Activated naive CD8-positive, alpha-beta T cell treated with anti-CD3 and anti-CD28 coated beads for 36 hours (primary cell): ENCODE results near the gene SDHB. TPM values are rescaled to one million over a fixed set of nuclear protein-coding genes. Genes with fewer than 3 reads are reported as not detected.
A peak's percentile ranks its signal among the peaks of the same experiment; 100 is the strongest.

Source experiments
- DNase-seq: peaks from one replicate; pipeline ENCODE4 v3.0.0; 2021
- H3K27ac Mint-ChIP-seq: one replicate; pipeline ENCODE4 v1.8.0; 2022; ENCODE audit warnings: mild to moderate bottlenecking, moderate library complexity, mixed read lengths
- H3K27me3 Mint-ChIP-seq: one replicate; pipeline ENCODE4 v1.8.0; 2022; ENCODE audit warnings: mild to moderate bottlenecking, mixed read lengths
- H3K36me3 Mint-ChIP-seq: one replicate; pipeline ENCODE4 v1.8.0; 2021; ENCODE audit warnings: mild to moderate bottlenecking, mixed read lengths
- H3K4me1 Mint-ChIP-seq: one replicate; pipeline ENCODE4 v1.8.0; 2021; ENCODE audit warnings: mixed read lengths
- H3K4me3 Mint-ChIP-seq: one replicate; pipeline ENCODE4 v1.8.0; 2022; ENCODE audit warnings: mild to moderate bottlenecking, moderate library complexity, mixed read lengths
- H3K9me3 Mint-ChIP-seq: one replicate; pipeline ENCODE4 v1.8.0; 2022; ENCODE audit warnings: mixed read lengths
- total RNA-seq, 2 experiments: library from RNA; stranded (reverse); gene quantifications; one replicate each; pipeline ENCODE4 v1.2.3, GENCODE V29; 2021

Gene SDHB
- total RNA-seq, 2 experiments from 2014 or later: 144 to 171 TPM

DNA sequence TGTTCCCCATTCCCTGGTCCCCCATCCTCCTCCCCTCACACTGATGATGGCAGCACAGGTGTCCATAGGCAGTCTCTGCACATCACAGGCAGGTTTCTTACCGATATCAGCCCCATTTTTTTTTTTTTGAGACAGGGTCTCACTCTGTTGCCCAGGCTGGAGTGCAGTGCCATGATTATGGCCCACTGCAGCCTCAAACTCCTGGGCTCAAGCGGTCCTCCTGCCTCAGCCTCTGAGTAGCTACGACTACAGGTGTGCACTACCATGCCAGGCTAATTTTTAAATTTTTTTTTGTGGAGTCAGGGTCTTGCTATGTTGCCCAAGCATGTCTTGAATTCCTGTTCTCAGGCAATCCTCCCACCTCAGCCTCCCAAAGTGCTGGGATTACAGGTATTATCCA, 28.9 kb upstream of the SDHB start:
- Mint-ChIP-seq H3K4me3 (no peak overlapping the region), H3K36me3 (no peaks in the 10 kb centered on the region), H3K27ac (no peak overlapping the region)

GRCh38 chr1:17081439-17081838, 27.6 kb upstream of the SDHB start:
- Mint-ChIP-seq H3K4me1 (no peaks in the 10 kb centered on the region), H3K27ac (no peak overlapping the region), H3K36me3 (no peaks in the 10 kb centered on the region), H3K4me3 (no peak overlapping the region), H3K27me3 (no peaks in the 10 kb centered on the region), H3K9me3 (no peaks in the 10 kb centered on the region)
- no peak for DNase-seq

More for the DNA sequence above, 28.9 kb upstream of the SDHB start:
- H3K9me3 Mint-ChIP-seq: no peaks in the 10 kb centered on the region
- no peak for DNase-seq
- H3K27me3 Mint-ChIP-seq: no peaks in the 10 kb centered on the region
- no peaks in the 10 kb centered on the region for H3K4me1 Mint-ChIP-seq

DNA sequence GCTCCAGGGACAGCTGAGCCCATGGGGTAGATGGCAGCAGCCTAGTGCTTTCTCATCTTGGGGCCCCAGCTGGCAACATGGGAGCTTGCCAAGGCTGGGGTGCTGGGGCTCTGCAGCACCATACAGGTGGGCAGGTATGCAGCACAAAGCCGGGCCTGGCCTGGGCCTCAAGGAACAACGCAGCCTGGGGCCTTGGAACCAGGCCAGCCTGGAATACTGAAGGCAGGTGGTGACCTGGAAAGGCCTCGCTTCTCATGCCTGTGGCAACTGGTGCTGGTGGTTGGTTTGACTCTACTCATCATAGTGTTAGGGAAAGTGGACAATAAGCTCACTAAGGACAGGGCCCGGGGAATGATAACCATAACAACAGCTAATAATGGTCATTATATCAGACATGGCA, 27.0 kb upstream of the SDHB start:
- no peaks in the 10 kb centered on the region for H3K9me3 Mint-ChIP-seq
- H3K36me3 Mint-ChIP-seq: no peaks in the 10 kb centered on the region
- no peak overlapping the region for H3K4me3 Mint-ChIP-seq
- no peak overlapping the region for H3K27ac Mint-ChIP-seq
- no peak for DNase-seq
- H3K4me1 Mint-ChIP-seq: no peaks in the 10 kb centered on the region
- H3K27me3 Mint-ChIP-seq: no peaks in the 10 kb centered on the region

DNA sequence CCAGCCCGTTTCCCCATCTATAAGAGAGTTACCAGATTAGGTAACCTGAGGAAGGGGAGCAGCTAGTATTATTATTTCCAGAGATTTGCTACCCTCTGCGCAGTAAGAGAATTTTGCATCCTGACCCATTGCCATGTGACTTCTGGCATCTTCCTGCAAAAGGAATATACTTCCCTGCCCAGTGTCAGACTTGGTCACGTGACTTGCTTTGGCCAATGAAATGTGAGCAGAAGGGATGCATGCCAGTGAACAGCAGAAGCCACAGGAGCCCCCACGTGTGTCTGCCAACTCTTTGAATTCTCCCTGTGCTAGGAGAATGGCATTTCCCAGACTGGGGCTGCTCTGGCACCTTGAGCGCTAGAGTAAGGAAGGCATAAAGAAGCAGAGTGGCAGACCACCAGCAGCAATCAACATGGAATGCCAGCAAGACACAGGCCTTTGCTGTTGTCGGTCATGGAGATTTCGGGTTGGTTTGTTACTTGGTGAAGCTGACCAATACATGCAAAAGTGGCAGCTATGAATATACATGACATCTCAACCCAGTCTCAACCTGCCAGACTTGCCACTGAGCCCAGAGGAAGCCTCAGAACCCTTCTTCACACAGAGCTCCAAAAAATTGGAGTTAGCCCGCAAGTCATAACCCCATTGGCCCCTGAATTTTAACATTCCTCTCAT, 26.4 kb upstream of the SDHB start:
- H3K27ac Mint-ChIP-seq: no peak overlapping the region
- H3K27me3 Mint-ChIP-seq: no peaks in the 10 kb centered on the region
- no peaks in the 10 kb centered on the region for H3K9me3 Mint-ChIP-seq

GRCh38 chr1:17078991-17079868, 25.4 kb upstream of the SDHB start:
- Mint-ChIP-seq H3K9me3 (no peaks in the 10 kb centered on the region), H3K27me3 (no peaks in the 10 kb centered on the region), H3K4me1 (no peaks in the 10 kb centered on the region), H3K4me3 (no peak overlapping the region), H3K36me3 (no peaks in the 10 kb centered on the region), H3K27ac (no peak overlapping the region)
- DNase-seq: no peak

More for the DNA sequence above, 26.4 kb upstream of the SDHB start:
- H3K4me3 Mint-ChIP-seq: no peak overlapping the region
- no peaks in the 10 kb centered on the region for H3K36me3 Mint-ChIP-seq
- DNase-seq: no peak
- H3K4me1 Mint-ChIP-seq: no peaks in the 10 kb centered on the region

- H3K36me3 Mint-ChIP-seq: no peaks in the 10 kb centered on the region
- no peaks in the 10 kb centered on the region for H3K4me1 Mint-ChIP-seq
- no peak overlapping the region for H3K27ac Mint-ChIP-seq
- peak; percentile 15 for DNase-seq
- H3K9me3 Mint-ChIP-seq: no peaks in the 10 kb centered on the region
- H3K4me3 Mint-ChIP-seq: no peak overlapping the region
- H3K27me3 Mint-ChIP-seq: no peaks in the 10 kb centered on the region
Measured at GRCh38 chr1:17075470-17076255, 21.8 kb upstream of the SDHB start.

DNA sequence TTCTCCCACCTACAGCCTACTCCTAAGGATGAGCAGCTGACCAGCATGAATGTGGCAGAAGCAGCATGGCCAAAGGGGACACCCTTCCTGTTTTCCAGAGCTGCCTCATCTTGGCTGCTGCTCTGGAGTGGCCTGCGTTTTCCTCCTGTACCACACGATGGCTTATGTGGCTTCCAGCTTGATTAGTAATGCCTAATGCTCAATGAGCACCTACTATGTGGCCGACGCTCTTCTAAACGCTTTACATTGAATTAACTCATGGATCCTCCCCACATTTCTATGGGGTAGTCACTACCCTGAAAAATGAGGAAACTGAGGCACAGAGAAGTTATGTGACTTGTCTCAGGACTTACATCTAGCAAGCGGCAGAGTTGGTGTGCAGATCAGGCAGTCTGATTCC, 18.0 kb upstream of the SDHB start:
- H3K9me3 Mint-ChIP-seq: no peaks in the 10 kb centered on the region
- no peak overlapping the region for H3K27ac Mint-ChIP-seq
- no peak for DNase-seq
- H3K36me3 Mint-ChIP-seq: no peaks in the 10 kb centered on the region
- no peak overlapping the region for H3K4me3 Mint-ChIP-seq
- H3K4me1 Mint-ChIP-seq: no peaks in the 10 kb centered on the region
- no peaks in the 10 kb centered on the region for H3K27me3 Mint-ChIP-seq

- no peaks in the 10 kb centered on the region for H3K9me3 Mint-ChIP-seq
- no peaks in the 10 kb centered on the region for H3K4me1 Mint-ChIP-seq
- no peak overlapping the region for H3K27ac Mint-ChIP-seq
- DNase-seq: no peak
- H3K4me3 Mint-ChIP-seq: no peak overlapping the region
- no peaks in the 10 kb centered on the region for H3K36me3 Mint-ChIP-seq
- no peaks in the 10 kb centered on the region for H3K27me3 Mint-ChIP-seq
Measured at GRCh38 chr1:17070163-17070525, 16.3 kb upstream of the SDHB start.

DNA sequence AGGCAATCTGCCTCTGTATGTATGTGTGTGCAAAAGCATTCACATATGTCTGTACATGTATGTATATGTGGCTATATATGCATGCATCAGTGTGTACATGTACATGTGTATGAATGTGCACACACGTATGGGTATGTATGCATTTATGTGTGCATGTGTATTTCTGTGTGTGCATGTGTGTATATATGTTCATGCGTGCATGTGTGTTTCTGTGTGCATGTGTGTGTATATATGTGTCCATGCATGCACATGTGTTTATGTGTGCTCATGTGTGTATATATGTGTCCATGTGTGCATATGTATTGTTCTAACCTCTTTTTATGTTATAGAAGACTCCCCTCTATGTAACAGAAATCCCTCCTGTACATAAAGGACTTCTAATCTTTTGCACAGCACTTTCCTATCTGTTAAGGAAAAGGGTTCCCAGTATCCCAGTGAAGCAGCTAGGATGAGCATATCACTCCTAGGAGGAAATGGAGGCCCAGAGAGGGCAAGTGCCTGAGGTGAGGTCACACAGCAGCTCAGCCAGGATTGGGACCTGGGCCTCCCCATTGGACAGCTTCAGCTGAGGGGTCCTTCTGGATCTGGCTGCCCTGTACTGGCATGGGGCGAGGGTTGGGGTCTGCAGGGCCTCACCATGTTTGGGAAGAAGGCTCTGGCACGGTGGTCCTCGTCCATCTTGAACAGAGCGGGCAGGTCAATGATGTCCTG, 15.8 kb upstream of the SDHB start:
- no peaks in the 10 kb centered on the region for H3K4me1 Mint-ChIP-seq
- DNase-seq: no peak
- H3K27ac Mint-ChIP-seq: no peak overlapping the region
- H3K9me3 Mint-ChIP-seq: no peaks in the 10 kb centered on the region
- no peak overlapping the region for H3K4me3 Mint-ChIP-seq
- no peaks in the 10 kb centered on the region for H3K36me3 Mint-ChIP-seq
- H3K27me3 Mint-ChIP-seq: no peaks in the 10 kb centered on the region

DNA sequence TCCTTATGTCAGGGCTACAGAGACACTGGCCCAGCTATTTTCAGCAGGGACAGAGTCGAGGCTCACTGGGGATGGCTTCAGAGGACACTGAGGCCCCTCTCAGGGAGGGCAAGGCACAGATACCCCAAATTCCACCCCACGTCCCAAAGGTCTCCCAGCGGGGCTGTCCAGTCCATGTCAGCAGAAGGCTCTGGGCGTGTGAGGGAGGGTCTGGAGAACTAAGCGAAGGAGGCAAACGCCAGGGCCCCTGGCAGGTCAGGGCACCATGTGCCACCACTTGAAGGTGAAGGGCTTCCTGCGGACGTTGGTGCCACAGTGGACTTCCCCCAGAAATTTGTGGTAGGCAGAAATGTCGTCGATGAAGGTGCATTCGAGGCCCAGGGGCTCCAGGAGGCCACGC, 15.0 kb upstream of the SDHB start:
- Mint-ChIP-seq H3K4me3 (no peak overlapping the region), H3K36me3 (peaks cover 2% of the 10 kb centered on the region), H3K9me3 (no peaks in the 10 kb centered on the region), H3K4me1 (no peaks in the 10 kb centered on the region), H3K27ac (no peak overlapping the region), H3K27me3 (no peaks in the 10 kb centered on the region)
- no peak for DNase-seq

- H3K36me3 Mint-ChIP-seq: peaks cover 2% of the 10 kb centered on the region
- no peak for DNase-seq
- H3K27ac Mint-ChIP-seq: no peak overlapping the region
- H3K4me3 Mint-ChIP-seq: no peak overlapping the region
- H3K4me1 Mint-ChIP-seq: peaks cover 5% of the 10 kb centered on the region
- H3K27me3 Mint-ChIP-seq: no peaks in the 10 kb centered on the region
- no peaks in the 10 kb centered on the region for H3K9me3 Mint-ChIP-seq
Measured at GRCh38 chr1:17067465-17068240, 13.8 kb upstream of the SDHB start.

DNA sequence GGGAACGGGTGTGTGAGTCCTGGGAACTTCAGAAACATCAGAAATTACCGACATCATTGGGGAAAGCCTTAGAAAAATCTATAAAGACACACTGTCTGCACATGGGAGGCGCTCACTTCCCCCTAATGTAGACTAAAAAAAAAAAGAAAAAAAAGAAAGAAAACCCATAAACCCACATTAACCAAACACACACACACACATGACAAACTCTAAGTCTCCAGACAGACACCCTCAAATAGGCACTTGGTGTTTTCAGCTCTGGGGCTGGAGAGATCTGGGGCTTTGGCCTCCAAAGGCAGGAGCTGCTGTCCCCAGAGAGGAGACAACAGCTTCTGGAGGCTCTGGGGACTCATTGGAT, 13.2 kb upstream of the SDHB start:
- peaks cover 7% of the 10 kb centered on the region for H3K4me1 Mint-ChIP-seq
- H3K27ac Mint-ChIP-seq: no peak overlapping the region
- DNase-seq: no peak
- H3K27me3 Mint-ChIP-seq: no peaks in the 10 kb centered on the region
- no peaks in the 10 kb centered on the region for H3K9me3 Mint-ChIP-seq
- H3K4me3 Mint-ChIP-seq: no peak overlapping the region
- peaks cover 2% of the 10 kb centered on the region for H3K36me3 Mint-ChIP-seq

DNA sequence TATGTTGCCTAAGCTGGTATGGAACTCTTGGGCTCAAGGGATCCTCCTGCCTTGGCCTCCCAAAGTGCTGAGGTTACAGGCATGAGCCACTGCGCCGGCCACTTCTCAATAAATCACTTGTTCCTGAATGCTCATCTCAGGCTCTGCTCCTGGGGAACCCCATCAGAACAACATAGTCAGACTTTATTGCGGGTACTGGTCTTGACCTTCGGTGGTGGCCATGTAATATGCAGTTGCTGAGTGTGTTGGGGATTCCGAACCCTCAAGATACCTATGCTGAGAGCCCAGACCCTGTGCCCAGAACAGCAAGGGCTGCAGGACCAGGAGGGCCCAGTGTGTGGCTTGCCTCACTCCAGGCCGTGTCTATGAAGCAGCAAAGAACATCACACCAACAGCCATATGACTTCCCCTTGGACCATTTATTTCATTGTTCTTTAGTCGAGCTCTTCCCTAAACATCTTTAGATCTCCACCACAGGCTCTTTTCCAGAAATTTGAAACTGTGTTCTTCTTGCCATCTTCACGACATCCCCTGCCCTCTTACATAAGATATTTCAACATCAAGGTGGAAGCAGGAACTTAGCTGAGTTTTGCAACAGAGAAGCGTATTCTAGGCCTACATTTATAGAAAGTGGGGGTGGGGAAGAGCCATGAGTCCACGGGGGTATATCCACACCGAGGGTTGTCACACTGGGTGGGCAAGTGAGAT, 12.7 kb upstream of the SDHB start:
- no peak overlapping the region for H3K4me3 Mint-ChIP-seq
- H3K36me3 Mint-ChIP-seq: peaks cover 2% of the 10 kb centered on the region
- H3K9me3 Mint-ChIP-seq: no peaks in the 10 kb centered on the region
- H3K27ac Mint-ChIP-seq: no peak overlapping the region
- no peak for DNase-seq
- no peaks in the 10 kb centered on the region for H3K27me3 Mint-ChIP-seq
- H3K4me1 Mint-ChIP-seq: peaks cover 7% of the 10 kb centered on the region

- Mint-ChIP-seq H3K36me3 (peaks cover 2% of the 10 kb centered on the region), H3K27me3 (no peaks in the 10 kb centered on the region), H3K4me3 (no peak overlapping the region), H3K27ac (no peak overlapping the region), H3K9me3 (no peaks in the 10 kb centered on the region), H3K4me1 (peaks cover 7% of the 10 kb centered on the region)
- no peak for DNase-seq
Measured at GRCh38 chr1:17065666-17066065, 11.8 kb upstream of the SDHB start.
